Measurements from ENCODE around the gene TRIM63. TPM values are rescaled to one million over a fixed set of nuclear protein-coding genes. Genes with fewer than 3 reads are reported as not detected.

The TRIM63 gene
- total and polyA plus RNA-seq, 2 of the 8 experiments (the other 6 are each of a cell fraction or from before 2014, with no cell fraction given): not detected

GRCh38 chr1:26114165-26114927, 46.9 kb upstream of the TRIM63 start:
- FAIRE-seq (no peak), DNase-seq (ENCODE audit: low read depth in 1 of 2, low spot score in 2 of 2) (no peak)
- H3K23me2 ChIP-seq (ENCODE audit: low read depth, low read length): peaks cover 9% of the 10 kb centered on the region
- H3K79me1 ChIP-seq (ENCODE audit: low read depth, low read length): no peaks in the 10 kb centered on the region
- no peak overlapping the region; the same call in 1 of the 2 replicates for H4K8ac ChIP-seq (ENCODE audit: extremely low read depth, insufficient read depth, low read length)
- H2BK20ac ChIP-seq (ENCODE audit: low read length): no peak overlapping the region
- no peaks in the 10 kb centered on the region for H3K79me2 ChIP-seq (ENCODE audit: control insufficient read depth in 1 of 2, insufficient read depth in 2 of 2, low read length in 2 of 2)
- TF ChIP-seq JUN (IDR thresholded peaks at IDR 0.05; ENCODE audit: low read depth, low read length): no peak
- H3K23ac ChIP-seq (ENCODE audit: insufficient read length): no peak overlapping the region
- peaks cover 0 to 1% of the 10 kb centered on the region in 2 experiments for H4K20me1 ChIP-seq (replicated peaks in 1 of 2; ENCODE audit: control insufficient read depth in 1 of 2, insufficient read depth in 2 of 2, low read length in 2 of 2)
- H3K18ac ChIP-seq (ENCODE audit: extremely low read depth, low read length): no peak overlapping the region
- 88% methylated on average over 12 of the region's 12 CpGs; no CpG with 5 or more reads in 1 of the 2 experiments for WGBS, 2 experiments (ENCODE audit: extremely low coverage in 1 of 2, insufficient coverage in 1 of 2, insufficient read length in 1 of 2, insufficient replicate concordance in 2 of 2, low coverage in 1 of 2, low lambda C conversion rate in 2 of 2, missing lambda C conversion rate in 1 of 2)
- ChIA-PET CTCF (ENCODE audit: partially characterized antibody) (interaction anchor here (0.9 to 2.0 kb wide), 5 partner anchors 8 to 51 kb away, joined by 3 to 9 read pairs (median 4); no protein-coding TSS in a partner anchor), POLR2A (ENCODE audit: partially characterized antibody) (interaction anchor here (1.3 kb wide), 1 partner anchor 29 kb away, joined by 3 read pairs; no protein-coding TSS in a partner anchor)
- peaks cover 0 to 11% (median 0%) of the 10 kb centered on the region in 4 experiments; a peak in 3 of 8 replicates for H3K36me3 ChIP-seq (ENCODE audit: control insufficient read depth in 2 of 4, insufficient read depth in 4 of 4, low read length in 3 of 4)
- H3K27ac ChIP-seq (ENCODE audit: low read depth, low read length): no peak overlapping the region
- no peak overlapping the region for H3K4me3 ChIP-seq (ENCODE audit: extremely low read depth in 1 of 4, insufficient read depth in 2 of 4, low read depth in 3 of 4, low read length in 4 of 4)
- H4K91ac ChIP-seq (replicated peaks; ENCODE audit: insufficient read length, low read length): no peak overlapping the region
- H3K14ac ChIP-seq (ENCODE audit: insufficient read length): no peak overlapping the region
- H2AFZ ChIP-seq (ENCODE audit: low read length): no peak overlapping the region
- no peak overlapping the region for H3K9ac ChIP-seq (replicated peaks in 1 of 4; ENCODE audit: extremely low read depth in 1 of 4, low read depth in 3 of 4, low read length in 3 of 4)
- no peak overlapping the region for H3K56ac ChIP-seq (replicated peaks; ENCODE audit: insufficient read length, low read depth, low read length)
- no peak overlapping the region for H2BK12ac ChIP-seq (ENCODE audit: low read depth, low read length)
- H2AK5ac ChIP-seq (ENCODE audit: low read depth, low read length): no peak overlapping the region
- no peaks in the 10 kb centered on the region for H3K9me3 ChIP-seq (ENCODE audit: insufficient read depth in 2 of 2, low read depth in 1 of 2, low read length in 1 of 2)
- H3K27me3 ChIP-seq (replicated peaks in 1 of 4; ENCODE audit: control insufficient read depth in 3 of 4, extremely low read depth in 1 of 4, insufficient read depth in 3 of 4, low read length in 3 of 4): peaks cover 0 to 11% (median 7%) of the 10 kb centered on the region in 4 experiments; a peak in 4 of 7 replicates
- no peak overlapping the region for H2BK120ac ChIP-seq (replicated peaks; ENCODE audit: low read depth, low read length)
- H3K4ac ChIP-seq (replicated peaks; ENCODE audit: insufficient read length, low read depth, low read length): no peak overlapping the region
- H2BK5ac ChIP-seq (ENCODE audit: low read depth, low read length): no peak overlapping the region
- H3K4me2 ChIP-seq (ENCODE audit: insufficient read depth in 1 of 2, low read depth in 2 of 2, low read length in 2 of 2): no peak overlapping the region
- peaks cover 0 to 5% (median 3%) of the 10 kb centered on the region in 4 experiments; a peak in 3 of 7 replicates for H3K4me1 ChIP-seq (replicated peaks in 1 of 4; ENCODE audit: control insufficient read depth in 3 of 4, insufficient read depth in 4 of 4, low read length in 3 of 4)
- H2BK15ac ChIP-seq (ENCODE audit: low read length): no peak overlapping the region
- no peak overlapping the region for H4K5ac ChIP-seq (ENCODE audit: insufficient read length, low read depth, low read length)

Data from H1 (cell line).